GM21526 (cell line): Measurements from ENCODE around the gene CD300E.

ENCODE experiments used
- ATAC-seq: cut with Tn5 transposase; IDR thresholded peaks from one replicate; pipeline ENCODE4 v1.9.1; 2021; ENCODE audit warnings: moderate library complexity; ENCODE audit not compliant: unreplicated experiment, low FRiP score

CD300E gene

GRCh38 chr17:74569020-74570003 is 54.2 kb downstream of the CD300E start:
- no peak for ATAC-seq

GRCh38 chr17:74568106-74568873 is 55.2 kb downstream of the CD300E start:
- ATAC-seq = no peak

- ATAC-seq = no peak
Measured at GRCh38 chr17:74567397-74567796, 56.1 kb downstream of the CD300E start, which contains the start of gene CD300H. Gene CD300H, minus strand, starts transcription at chr17:74567509.

GRCh38 chr17:74566132-74566753 is 57.3 kb downstream of the CD300E start:
- ATAC-seq = no peak

- no peak for ATAC-seq
Measured at GRCh38 chr17:74565126-74565525, 58.4 kb downstream of the CD300E start.

- no peak for ATAC-seq
Measured at GRCh38 chr17:74563358-74563757, 60.2 kb downstream of the CD300E start.

- no peak for ATAC-seq
Measured at GRCh38 chr17:74561586-74561985, 62.0 kb downstream of the CD300E start.
